ENCODE results near the gene TACR1.
"Not testable (repeated sequence)": the region's sequence is repeated elsewhere in the genome, so short reads cannot be mapped to it uniquely, and the experiment has no call there.

The TACR1 gene

GRCh38 chr2:75199428-75200011 lies at the start of gene TACR1:
TACR1 (minus strand) TSS chr2:75199520; CDS start chr2:75198934, 586 bp downstream.
- peak; percentile 12 for DNase-seq (ENCODE audit: low spot score)

- DNase-seq (ENCODE audit: low spot score), result not testable (repeated sequence)
These were observed 49.3 kb upstream of the TACR1 start for GRCh38 chr2:75248581-75248980.

- no peak for DNase-seq (ENCODE audit: low spot score)
These were observed 47.3 kb upstream of the TACR1 start for GRCh38 chr2:75246441-75247167.

GRCh38 chr2:75243219-75243618 lies 43.9 kb upstream of the TACR1 start:
- DNase-seq (ENCODE audit: low spot score), result no peak

- DNase-seq (ENCODE audit: low spot score), result no peak
These were observed 42.4 kb upstream of the TACR1 start for GRCh38 chr2:75241696-75242095.

- no peak for DNase-seq (ENCODE audit: low spot score)
These were observed 39.5 kb upstream of the TACR1 start for GRCh38 chr2:75238670-75239330.

- DNase-seq (ENCODE audit: low spot score), result no peak
These were observed 38.0 kb upstream of the TACR1 start for GRCh38 chr2:75237296-75237695.

GRCh38 chr2:75233965-75234364 lies 34.6 kb upstream of the TACR1 start:
- DNase-seq (ENCODE audit: low spot score), result no peak

GRCh38 chr2:75226617-75227016 lies 27.3 kb upstream of the TACR1 start:
- no peak for DNase-seq (ENCODE audit: low spot score)

- DNase-seq (ENCODE audit: low spot score), result no peak
These were observed 26.8 kb upstream of the TACR1 start for GRCh38 chr2:75226099-75226498.

GRCh38 chr2:75224636-75225094 lies 25.3 kb upstream of the TACR1 start:
- DNase-seq (ENCODE audit: low spot score), result no peak

- no peak for DNase-seq (ENCODE audit: low spot score)
These were observed 23.2 kb upstream of the TACR1 start for GRCh38 chr2:75222527-75222926.

- no peak for DNase-seq (ENCODE audit: low spot score)
These were observed 22.5 kb upstream of the TACR1 start for GRCh38 chr2:75221862-75222261.

GRCh38 chr2:75219213-75219612 lies 19.9 kb upstream of the TACR1 start:
- DNase-seq (ENCODE audit: low spot score), result not testable (repeated sequence)

- no peak for DNase-seq (ENCODE audit: low spot score)
These were observed 12.0 kb upstream of the TACR1 start for GRCh38 chr2:75211266-75211770.

GRCh38 chr2:75210409-75210808 lies 11.1 kb upstream of the TACR1 start:
- no peak for DNase-seq (ENCODE audit: low spot score)

- no peak for DNase-seq (ENCODE audit: low spot score)
These were observed 9.4 kb upstream of the TACR1 start for GRCh38 chr2:75208738-75209137.

GRCh38 chr2:75204833-75205232 lies 5.5 kb upstream of the TACR1 start:
- no peak for DNase-seq (ENCODE audit: low spot score)

GRCh38 chr2:75202359-75202758 lies 3.0 kb upstream of the TACR1 start:
- no peak for DNase-seq (ENCODE audit: low spot score)

- DNase-seq (ENCODE audit: low spot score), result no peak
These were observed 1.1 kb upstream of the TACR1 start for GRCh38 chr2:75200140-75201096.

- no peak for DNase-seq (ENCODE audit: low spot score)
These were observed 4.1 kb downstream of the TACR1 start for GRCh38 chr2:75195076-75195691.

All from CD4-positive, alpha-beta T cell treated with Interleukin-2 at 100 ng/mL for 4 hours (primary cell).